Measurements from ENCODE around the gene LRRC28. TPM values are rescaled to one million over a fixed set of nuclear protein-coding genes. Genes with fewer than 3 reads are reported as not detected.

The LRRC28 gene
- total and polyA plus RNA-seq, 2 experiments from 2014 or later, result 24.9 to 45.5 TPM

DNA sequence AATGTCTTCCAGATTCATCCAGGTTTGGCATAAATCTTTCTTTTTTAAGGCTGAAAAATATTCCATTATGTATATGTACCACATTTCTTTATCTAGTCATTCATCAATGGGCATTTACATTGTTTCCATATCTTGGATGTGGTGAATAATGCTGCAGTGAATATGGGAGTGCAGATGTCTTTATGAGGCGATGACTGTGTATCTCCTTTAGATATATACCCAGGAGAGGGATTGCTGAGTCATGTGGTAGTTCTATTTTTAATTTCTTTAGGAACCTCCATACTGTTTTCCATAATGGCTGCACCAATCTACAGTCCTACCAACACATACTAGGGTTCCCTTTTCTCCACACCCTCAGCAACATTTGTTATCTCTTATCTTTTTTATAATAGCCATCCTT, 96.3 kb downstream of the LRRC28 start:
- TF ChIP-seq CTCF (IDR thresholded peaks at IDR 0.05; ENCODE audit: low read depth, low read length), result no peak
- H3K27ac ChIP-seq, result no peak overlapping the region

DNA sequence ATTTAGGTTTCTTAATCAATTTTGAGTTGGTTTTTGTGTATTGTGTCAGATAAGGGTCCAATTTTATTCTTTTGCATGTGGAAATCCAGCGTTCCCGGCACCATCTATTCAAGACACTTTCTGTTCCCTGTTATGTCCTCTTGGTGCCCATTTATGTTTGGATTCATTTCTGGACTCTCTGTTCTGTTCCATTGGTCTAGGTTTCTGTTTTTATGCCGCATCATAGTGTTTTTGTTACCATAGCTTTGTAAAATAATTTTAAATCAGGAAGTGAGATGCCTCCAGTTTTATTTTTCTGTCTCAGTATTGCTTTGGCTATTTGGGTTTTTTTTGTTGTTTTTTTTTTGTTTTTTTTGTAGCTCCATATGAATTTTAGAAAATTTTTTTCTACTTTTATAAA, 97.1 kb downstream of the LRRC28 start:
- Histone ChIP-seq H3K4me1 (ENCODE audit: low read depth) (no peaks in the 10 kb centered on the region), H3K36me3 (no peaks in the 10 kb centered on the region), H3K9me3 (ENCODE audit: low read depth) (no peaks in the 10 kb centered on the region), H3K27me3 (no peaks in the 10 kb centered on the region), H3K4me3 (no peak overlapping the region), H3K27ac (no peak overlapping the region)
- no peak for TF ChIP-seq CTCF (IDR thresholded peaks at IDR 0.05; ENCODE audit: low read depth, low read length)
- no peak for DNase-seq (ENCODE audit: low read depth in 1 of 2, low spot score in 1 of 2)

More for the DNA sequence above, 96.3 kb downstream of the LRRC28 start:
- Histone ChIP-seq H3K4me3 (no peak overlapping the region), H3K4me1 (ENCODE audit: low read depth) (no peaks in the 10 kb centered on the region), H3K36me3 (no peaks in the 10 kb centered on the region), H3K9me3 (ENCODE audit: low read depth) (no peaks in the 10 kb centered on the region), H3K27me3 (no peaks in the 10 kb centered on the region)
- peak in 1 of 2 donors; percentile 4 for DNase-seq (ENCODE audit: low read depth in 1 of 2, low spot score in 1 of 2)

DNA sequence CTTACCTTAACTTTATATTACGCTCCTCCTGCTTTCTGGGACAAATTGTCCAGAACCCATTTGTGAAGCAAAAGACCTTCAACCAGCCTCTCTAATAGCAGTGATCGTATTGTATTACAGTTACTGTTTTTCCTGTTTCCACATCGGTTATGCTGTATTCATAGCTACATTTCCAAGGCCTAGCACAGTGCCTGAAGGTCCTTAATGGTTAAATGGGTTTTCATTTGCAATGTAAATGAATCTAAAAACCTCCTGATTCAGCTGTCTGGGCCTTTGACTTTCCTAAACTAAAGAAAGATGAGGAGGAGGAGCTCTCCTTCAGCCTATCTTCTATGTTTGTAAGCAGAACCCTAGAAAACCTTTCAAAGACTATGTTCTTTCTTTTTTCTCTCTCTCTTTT, 99.1 kb downstream of the LRRC28 start:
- Histone ChIP-seq H3K9me3 (ENCODE audit: low read depth) (no peaks in the 10 kb centered on the region), H3K36me3 (no peaks in the 10 kb centered on the region), H3K27ac (no peak overlapping the region), H3K4me1 (ENCODE audit: low read depth) (no peaks in the 10 kb centered on the region), H3K4me3 (no peak overlapping the region), H3K27me3 (no peaks in the 10 kb centered on the region)
- no peak for TF ChIP-seq CTCF (IDR thresholded peaks at IDR 0.05; ENCODE audit: low read depth, low read length)
- no peak for DNase-seq (ENCODE audit: low read depth in 1 of 2, low spot score in 1 of 2)

DNA sequence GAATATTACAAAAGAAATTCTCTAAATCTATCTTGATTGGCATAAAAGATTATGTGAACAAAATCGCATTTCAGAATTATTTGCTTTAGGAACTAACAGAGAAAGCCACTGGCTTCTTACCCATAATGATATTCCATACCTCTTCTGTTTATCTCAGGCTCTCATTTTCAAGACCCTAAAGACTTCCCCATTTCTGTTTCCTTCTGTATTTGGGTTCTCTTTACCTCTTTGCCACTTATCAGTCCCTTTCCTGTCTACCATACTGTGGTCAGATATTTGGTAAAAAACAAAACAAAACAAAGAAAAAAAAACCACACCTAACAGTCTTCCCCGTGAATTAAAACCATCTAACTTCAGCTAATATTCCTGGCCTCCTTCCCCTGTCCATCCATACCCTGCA, 108.5 kb downstream of the LRRC28 start:
- Histone ChIP-seq H3K9me3 (ENCODE audit: low read depth) (no peaks in the 10 kb centered on the region), H3K27me3 (no peaks in the 10 kb centered on the region), H3K27ac (no peak overlapping the region), H3K4me3 (no peak overlapping the region), H3K4me1 (ENCODE audit: low read depth) (no peaks in the 10 kb centered on the region), H3K36me3 (no peaks in the 10 kb centered on the region)
- TF ChIP-seq CTCF (IDR thresholded peaks at IDR 0.05; ENCODE audit: low read depth, low read length), result no peak
- DNase-seq (ENCODE audit: low read depth in 1 of 2, low spot score in 1 of 2), result no peak

DNA sequence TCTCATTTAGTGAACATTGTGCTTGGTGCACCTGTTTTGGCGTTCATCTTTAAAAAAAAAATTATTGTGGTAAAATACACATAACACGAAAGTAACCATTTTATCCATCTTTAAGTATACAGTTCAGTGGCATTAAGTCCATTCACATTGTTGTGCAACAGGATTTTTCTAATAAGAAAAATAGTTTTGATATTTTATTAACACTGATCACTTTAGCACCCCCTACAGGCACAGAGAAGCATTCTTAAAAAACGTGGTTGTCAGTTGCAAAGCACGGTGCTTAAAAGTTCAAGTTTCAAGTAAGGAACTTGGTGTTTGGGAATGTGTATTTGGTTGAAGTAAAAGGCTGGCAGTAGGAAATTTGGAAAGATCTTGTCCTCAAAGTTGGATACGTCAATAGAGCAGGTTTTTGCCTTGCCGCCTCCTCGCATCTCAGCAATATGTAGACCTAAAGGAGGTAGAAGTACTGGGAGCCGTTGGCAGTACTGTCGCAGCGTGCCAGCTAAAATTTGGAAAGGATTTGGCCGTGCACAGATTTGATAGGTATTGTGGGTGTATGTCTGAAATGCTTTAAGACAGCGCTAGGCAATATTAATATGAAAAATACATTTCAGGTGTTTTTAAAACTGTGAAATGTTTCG, 110.4 kb downstream of the LRRC28 start:
- H3K9me3 ChIP-seq (ENCODE audit: low read depth), result no peaks in the 10 kb centered on the region
- H3K27ac ChIP-seq, result no peak overlapping the region
- no peak overlapping the region for H3K4me3 ChIP-seq
- TF ChIP-seq CTCF (IDR thresholded peaks at IDR 0.05; ENCODE audit: low read depth, low read length), result peak; percentile 50
- no peaks in the 10 kb centered on the region for H3K27me3 ChIP-seq
- no peaks in the 10 kb centered on the region for H3K4me1 ChIP-seq (ENCODE audit: low read depth)
- DNase-seq (ENCODE audit: low read depth in 1 of 2, low spot score in 1 of 2), result peak in 1 of 2 donors; percentile 20
- no peaks in the 10 kb centered on the region for H3K36me3 ChIP-seq
